Activated CD8-positive, alpha-beta memory T cell treated with anti-CD3 and anti-CD28 coated beads, Interleukin-2, amount 50 U/mL, for 48 hours (primary cell): Measurements from ENCODE around the gene NARS2.
"Not testable (repeated sequence)": the region's sequence is repeated elsewhere in the genome, so short reads cannot be mapped to it uniquely, and the experiment has no call there.

Experiments
- DNase-seq: peaks from one replicate; pipeline ENCODE4 v3.0.0-alpha.2; 2020

The NARS2 gene

GRCh38 chr11:78472905-78473304, 101.8 kb downstream of the NARS2 start:
- no peak for DNase-seq

GRCh38 chr11:78472382-78472781, 102.3 kb downstream of the NARS2 start:
- no peak for DNase-seq

GRCh38 chr11:78470861-78471442, 103.7 kb downstream of the NARS2 start:
- no peak for DNase-seq

- no peak for DNase-seq
Observed at GRCh38 chr11:78469896-78470295, 104.8 kb downstream of the NARS2 start.

GRCh38 chr11:78467931-78468330, 106.7 kb downstream of the NARS2 start:
- no peak for DNase-seq

- DNase-seq, result no peak
Observed at GRCh38 chr11:78467370-78467769, 107.3 kb downstream of the NARS2 start.

GRCh38 chr11:78465169-78465942, 109.3 kb downstream of the NARS2 start:
- DNase-seq, result peak; percentile 58

- DNase-seq, result not testable (repeated sequence)
Observed at GRCh38 chr11:78464787-78465168, 109.9 kb downstream of the NARS2 start.

GRCh38 chr11:78460471-78460870, 114.2 kb downstream of the NARS2 start:
- no peak for DNase-seq

GRCh38 chr11:78459738-78460137, 114.9 kb downstream of the NARS2 start:
- no peak for DNase-seq

- DNase-seq, result no peak
Observed at GRCh38 chr11:78457448-78457847, 117.2 kb downstream of the NARS2 start.

- DNase-seq, result no peak
Observed at GRCh38 chr11:78453140-78453935, 121.3 kb downstream of the NARS2 start.

GRCh38 chr11:78451371-78452150, 123.1 kb downstream of the NARS2 start:
- no peak for DNase-seq

GRCh38 chr11:78450866-78451265, 123.8 kb downstream of the NARS2 start:
- no peak for DNase-seq

GRCh38 chr11:78449866-78450265, 124.8 kb downstream of the NARS2 start:
- no peak for DNase-seq

GRCh38 chr11:78446210-78446609, 128.5 kb downstream of the NARS2 start:
- DNase-seq, result no peak

- DNase-seq, result no peak
Observed at GRCh38 chr11:78444726-78445125, 129.9 kb downstream of the NARS2 start.

- no peak for DNase-seq
Observed at GRCh38 chr11:78441956-78442355, 132.7 kb downstream of the NARS2 start.

- DNase-seq, result no peak
Observed at GRCh38 chr11:78438298-78438975, 136.2 kb downstream of the NARS2 start.

GRCh38 chr11:78432956-78433355, 141.7 kb downstream of the NARS2 start:
- DNase-seq, result no peak

GRCh38 chr11:78432058-78432515, 142.6 kb downstream of the NARS2 start:
- DNase-seq, result no peak

- DNase-seq, result no peak
Observed at GRCh38 chr11:78429660-78430059, 145.0 kb downstream of the NARS2 start.
